IMR-90 (cell line): ENCODE results near the gene LARP4B.

Experiments
- BHLHE40 ChIP-seq: fragments of 150-350 bp; IDR thresholded peaks from 2 replicates; pipeline ENCODE4 v1.6.1; 2016; ENCODE audit warnings: mild to moderate bottlenecking, low read depth, low read length
- TF ChIP-seq, protein P1 (sequence below): conservative IDR thresholded peaks from 2 replicates; pipeline ENCODE4 v1.5.1; 2012; ENCODE audit warnings: mild to moderate bottlenecking, low read depth, low read length, improper control_type of control experiment

DNA sequence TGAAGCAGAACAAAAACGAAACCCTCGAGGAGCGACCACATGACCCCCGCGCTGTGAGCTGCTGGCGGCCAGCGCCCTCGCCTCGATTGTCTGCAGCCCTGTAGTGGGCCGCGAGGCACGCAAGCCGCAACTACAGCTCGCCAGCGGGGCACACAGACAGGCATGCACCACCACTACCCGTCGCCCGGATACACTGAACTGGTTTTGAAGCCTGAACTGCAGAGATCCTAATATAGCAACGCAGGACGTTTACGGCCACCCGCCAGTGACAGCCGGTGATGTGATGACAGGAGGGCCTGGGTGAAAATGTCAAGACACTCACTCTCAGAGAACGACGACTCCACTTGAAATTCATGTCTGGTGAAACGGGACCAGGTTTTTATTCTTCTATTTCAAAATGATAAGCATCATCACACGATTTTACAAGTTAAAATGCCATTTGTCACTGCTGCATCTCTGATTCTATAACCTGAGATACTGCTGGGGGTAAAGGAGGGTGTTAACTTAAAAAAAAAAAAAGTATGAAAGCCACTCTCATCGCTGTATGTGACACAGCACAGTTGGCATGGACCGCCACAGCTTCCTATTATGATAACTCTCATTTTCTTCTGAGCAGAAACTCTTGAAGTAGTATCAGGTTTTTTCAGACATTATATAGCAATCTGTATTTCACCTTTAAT is 121.7 kb downstream of the LARP4B start:
- TF ChIP-seq, protein P1, sequence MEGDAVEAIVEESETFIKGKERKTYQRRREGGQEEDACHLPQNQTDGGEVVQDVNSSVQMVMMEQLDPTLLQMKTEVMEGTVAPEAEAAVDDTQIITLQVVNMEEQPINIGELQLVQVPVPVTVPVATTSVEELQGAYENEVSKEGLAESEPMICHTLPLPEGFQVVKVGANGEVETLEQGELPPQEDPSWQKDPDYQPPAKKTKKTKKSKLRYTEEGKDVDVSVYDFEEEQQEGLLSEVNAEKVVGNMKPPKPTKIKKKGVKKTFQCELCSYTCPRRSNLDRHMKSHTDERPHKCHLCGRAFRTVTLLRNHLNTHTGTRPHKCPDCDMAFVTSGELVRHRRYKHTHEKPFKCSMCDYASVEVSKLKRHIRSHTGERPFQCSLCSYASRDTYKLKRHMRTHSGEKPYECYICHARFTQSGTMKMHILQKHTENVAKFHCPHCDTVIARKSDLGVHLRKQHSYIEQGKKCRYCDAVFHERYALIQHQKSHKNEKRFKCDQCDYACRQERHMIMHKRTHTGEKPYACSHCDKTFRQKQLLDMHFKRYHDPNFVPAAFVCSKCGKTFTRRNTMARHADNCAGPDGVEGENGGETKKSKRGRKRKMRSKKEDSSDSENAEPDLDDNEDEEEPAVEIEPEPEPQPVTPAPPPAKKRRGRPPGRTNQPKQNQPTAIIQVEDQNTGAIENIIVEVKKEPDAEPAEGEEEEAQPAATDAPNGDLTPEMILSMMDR = no peak
- no peak for TF ChIP-seq BHLHE40
